Transverse colon (tissue), 4 donors: ENCODE data around the gene GP1BB.

Experiments used
- CTCF ChIP-seq, 5 experiments: fragments of 200-600 bp in 3 of 5; fragments of 450-650 bp in 2 of 5; sonication (generic) in 3 of 5; IDR thresholded peaks; 1 replicate in 2 of 5; 2 replicates in 3 of 5; pipeline ENCODE4 v1.5.1; 2016 to 2017; ENCODE audit warnings: antibody characterized with exemption in 5 of 5, inconsistent platforms in 3 of 5, mild to moderate bottlenecking in 2 of 5, moderate library complexity in 1 of 5
- POLR2A ChIP-seq: fragments of 450-650 bp; IDR thresholded peaks from one replicate; pipeline ENCODE4 v1.6.1; 2016; ENCODE audit warnings: antibody characterized with exemption, mild to moderate bottlenecking, moderate library complexity
- POLR2AphosphoS5 ChIP-seq, 3 donors: sonication (generic); formaldehyde crosslinking; IDR thresholded peaks; one replicate each; pipeline ENCODE4 v1.6.1; 2016; ENCODE audit warnings: antibody characterized with exemption in 3 of 3

DNA sequence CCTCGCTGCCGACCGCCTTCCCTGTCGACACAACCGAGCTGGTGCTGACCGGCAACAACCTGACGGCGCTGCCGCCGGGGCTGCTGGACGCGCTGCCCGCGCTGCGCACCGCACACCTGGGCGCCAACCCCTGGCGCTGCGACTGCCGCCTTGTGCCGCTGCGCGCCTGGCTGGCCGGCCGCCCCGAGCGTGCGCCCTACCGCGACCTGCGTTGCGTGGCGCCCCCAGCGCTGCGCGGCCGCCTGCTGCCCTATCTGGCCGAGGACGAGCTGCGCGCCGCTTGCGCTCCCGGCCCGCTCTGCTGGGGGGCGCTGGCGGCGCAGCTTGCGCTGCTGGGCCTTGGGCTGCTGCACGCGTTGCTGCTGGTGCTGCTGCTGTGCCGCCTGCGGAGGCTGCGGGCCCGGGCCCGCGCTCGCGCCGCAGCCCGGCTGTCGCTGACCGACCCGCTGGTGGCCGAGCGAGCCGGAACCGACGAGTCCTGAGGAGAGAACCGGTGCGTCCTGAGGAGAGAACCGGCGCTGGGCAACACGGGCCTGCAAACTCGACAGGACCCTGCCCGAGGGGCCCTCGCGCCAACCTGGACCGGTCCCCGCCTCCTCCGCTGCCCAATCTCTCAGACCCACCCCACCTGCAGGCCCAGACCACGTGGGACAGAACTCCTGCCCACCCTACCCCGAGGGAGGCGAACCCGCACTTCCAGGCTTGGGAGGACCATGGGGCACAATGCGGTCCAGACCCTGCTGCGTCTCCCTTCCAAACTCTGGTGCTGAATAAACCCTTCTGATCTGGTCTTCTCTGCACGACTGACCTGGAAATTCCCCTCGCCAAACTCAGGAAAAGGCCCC, 866 bp downstream of the GP1BB start:
- TF ChIP-seq CTCF (IDR thresholded peaks at IDR 0.05): no peak
- TF ChIP-seq POLR2AphosphoS5 (IDR thresholded peaks at IDR 0.05): no peak
- TF ChIP-seq POLR2A: no peak
